22Rv1 (cell line): Measurements from ENCODE around the gene ZC3H7B.

Experiments used
- H3K27ac ChIP-seq: fragments of 450-650 bp; 2 replicates; pipeline ENCODE4 v1.5.1; 2017
- ZFX ChIP-seq: fragments of 450-650 bp; IDR thresholded peaks from 2 replicates; pipeline ENCODE4 v1.6.1; 2017; ENCODE audit warnings: antibody characterized with exemption, borderline replicate concordance
- TF ChIP-seq, protein P1 (sequence below): fragments of 450-650 bp; IDR thresholded peaks from 2 replicates; pipeline ENCODE4 v1.5.1; 2017; ENCODE audit warnings: mild to moderate bottlenecking

The ZC3H7B gene

DNA sequence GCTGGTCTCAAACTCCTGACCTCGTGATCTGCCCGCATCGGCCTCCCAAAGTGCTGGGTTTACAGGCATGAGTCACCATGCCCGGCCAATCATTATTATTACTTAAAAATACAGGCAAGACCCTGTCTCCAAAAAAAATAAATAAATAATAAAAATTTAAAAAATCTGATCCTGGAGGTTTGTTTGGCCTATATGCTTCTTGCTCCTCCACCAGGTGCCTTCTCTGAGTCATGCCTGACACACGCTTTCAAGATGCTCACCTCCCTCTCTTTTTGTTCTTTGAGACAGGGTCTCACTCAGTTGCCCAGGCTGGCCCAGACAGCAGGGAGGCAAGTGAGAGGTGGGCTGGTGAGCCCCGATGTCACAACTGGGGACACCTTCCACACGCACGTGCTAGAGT lies 13.5 kb downstream of the ZC3H7B start:
- H3K27ac ChIP-seq: no peak overlapping the region
- no peak for TF ChIP-seq ZFX
- TF ChIP-seq, protein P1, sequence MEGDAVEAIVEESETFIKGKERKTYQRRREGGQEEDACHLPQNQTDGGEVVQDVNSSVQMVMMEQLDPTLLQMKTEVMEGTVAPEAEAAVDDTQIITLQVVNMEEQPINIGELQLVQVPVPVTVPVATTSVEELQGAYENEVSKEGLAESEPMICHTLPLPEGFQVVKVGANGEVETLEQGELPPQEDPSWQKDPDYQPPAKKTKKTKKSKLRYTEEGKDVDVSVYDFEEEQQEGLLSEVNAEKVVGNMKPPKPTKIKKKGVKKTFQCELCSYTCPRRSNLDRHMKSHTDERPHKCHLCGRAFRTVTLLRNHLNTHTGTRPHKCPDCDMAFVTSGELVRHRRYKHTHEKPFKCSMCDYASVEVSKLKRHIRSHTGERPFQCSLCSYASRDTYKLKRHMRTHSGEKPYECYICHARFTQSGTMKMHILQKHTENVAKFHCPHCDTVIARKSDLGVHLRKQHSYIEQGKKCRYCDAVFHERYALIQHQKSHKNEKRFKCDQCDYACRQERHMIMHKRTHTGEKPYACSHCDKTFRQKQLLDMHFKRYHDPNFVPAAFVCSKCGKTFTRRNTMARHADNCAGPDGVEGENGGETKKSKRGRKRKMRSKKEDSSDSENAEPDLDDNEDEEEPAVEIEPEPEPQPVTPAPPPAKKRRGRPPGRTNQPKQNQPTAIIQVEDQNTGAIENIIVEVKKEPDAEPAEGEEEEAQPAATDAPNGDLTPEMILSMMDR: no peak

- TF ChIP-seq ZFX: no peak
- TF ChIP-seq, protein P1: no peak
- H3K27ac ChIP-seq: no peak overlapping the region
These were observed 14.3 kb downstream of the ZC3H7B start for GRCh38 chr22:41315586-41315985.

GRCh38 chr22:41320416-41321240 lies 19.3 kb downstream of the ZC3H7B start:
- no peak for TF ChIP-seq ZFX
- TF ChIP-seq, protein P1: no peak
- H3K27ac ChIP-seq: no peak overlapping the region

- TF ChIP-seq, protein P1: no peak
- TF ChIP-seq ZFX: no peak
- H3K27ac ChIP-seq: no peak overlapping the region
These were observed 23.6 kb downstream of the ZC3H7B start for GRCh38 chr22:41324821-41325528.

GRCh38 chr22:41327124-41327523 lies 25.8 kb downstream of the ZC3H7B start:
- TF ChIP-seq, protein P1: no peak
- TF ChIP-seq ZFX: no peak

GRCh38 chr22:41330169-41330568 lies 28.8 kb downstream of the ZC3H7B start:
- TF ChIP-seq ZFX: no peak
- TF ChIP-seq, protein P1: no peak
- H3K27ac ChIP-seq: no peak overlapping the region

More at GRCh38 chr22:41327124-41327523, 25.8 kb downstream of the ZC3H7B start:
- H3K27ac ChIP-seq: no peak overlapping the region
